COLO668 (cell line): ENCODE measurements around the gene TTLL5.
A peak's percentile ranks its signal among the peaks of the same experiment; 100 is the strongest.

Source experiments
- DNase-seq: peaks from one replicate; lab custom pipeline; 2025; ENCODE audit not compliant: unreplicated experiment; lab: John Stamatoyannopoulos, UW

Gene TTLL5

GRCh38 chr14:75794615-75795038 lies 133.6 kb downstream of the TTLL5 start:
- no peak for DNase-seq

GRCh38 chr14:75800792-75801191 lies 139.7 kb downstream of the TTLL5 start:
- no peak for DNase-seq

- no peak for DNase-seq
Observed at GRCh38 chr14:75802486-75802885, 141.4 kb downstream of the TTLL5 start.

GRCh38 chr14:75803765-75804164 lies 142.7 kb downstream of the TTLL5 start:
- no peak for DNase-seq

- no peak for DNase-seq
Observed at GRCh38 chr14:75804570-75805275, 143.7 kb downstream of the TTLL5 start.

GRCh38 chr14:75805646-75806045 lies 144.6 kb downstream of the TTLL5 start:
- DNase-seq: no peak

- no peak for DNase-seq
Observed at GRCh38 chr14:75806352-75806832, 145.3 kb downstream of the TTLL5 start.

GRCh38 chr14:75807667-75808360 lies 146.8 kb downstream of the TTLL5 start:
- no peak for DNase-seq

GRCh38 chr14:75811136-75811829 lies 150.2 kb downstream of the TTLL5 start:
- DNase-seq: no peak

- peak; percentile 74 for DNase-seq
Observed at GRCh38 chr14:75811872-75812499, 150.9 kb downstream of the TTLL5 start.

GRCh38 chr14:75812622-75813021 lies 151.6 kb downstream of the TTLL5 start:
- no peak for DNase-seq

- DNase-seq: no peak
Observed at GRCh38 chr14:75820761-75821160, 159.7 kb downstream of the TTLL5 start.

GRCh38 chr14:75821831-75822521 lies 160.9 kb downstream of the TTLL5 start:
- no peak for DNase-seq

- DNase-seq: no peak
Observed at GRCh38 chr14:75822522-75823141, 161.6 kb downstream of the TTLL5 start.

GRCh38 chr14:75823334-75823733 lies 162.3 kb downstream of the TTLL5 start:
- DNase-seq: no peak

- DNase-seq: no peak
Observed at GRCh38 chr14:75824318-75824717, 163.3 kb downstream of the TTLL5 start.

- no peak for DNase-seq
Observed at GRCh38 chr14:75825147-75825592, 164.1 kb downstream of the TTLL5 start.

GRCh38 chr14:75826599-75826998 lies 165.6 kb downstream of the TTLL5 start:
- DNase-seq: no peak

GRCh38 chr14:75827331-75827730 lies 166.3 kb downstream of the TTLL5 start:
- DNase-seq: no peak

- no peak for DNase-seq
Observed at GRCh38 chr14:75829316-75829715, 168.3 kb downstream of the TTLL5 start.
